T-helper 22 cell (primary cell): ENCODE data around the gene NAV2.

ENCODE experiments used
- DNase-seq: peaks from one replicate; pipeline ENCODE4 v3.0.0-alpha.2; 2020; ENCODE audit warnings: low read depth

Gene NAV2

DNA sequence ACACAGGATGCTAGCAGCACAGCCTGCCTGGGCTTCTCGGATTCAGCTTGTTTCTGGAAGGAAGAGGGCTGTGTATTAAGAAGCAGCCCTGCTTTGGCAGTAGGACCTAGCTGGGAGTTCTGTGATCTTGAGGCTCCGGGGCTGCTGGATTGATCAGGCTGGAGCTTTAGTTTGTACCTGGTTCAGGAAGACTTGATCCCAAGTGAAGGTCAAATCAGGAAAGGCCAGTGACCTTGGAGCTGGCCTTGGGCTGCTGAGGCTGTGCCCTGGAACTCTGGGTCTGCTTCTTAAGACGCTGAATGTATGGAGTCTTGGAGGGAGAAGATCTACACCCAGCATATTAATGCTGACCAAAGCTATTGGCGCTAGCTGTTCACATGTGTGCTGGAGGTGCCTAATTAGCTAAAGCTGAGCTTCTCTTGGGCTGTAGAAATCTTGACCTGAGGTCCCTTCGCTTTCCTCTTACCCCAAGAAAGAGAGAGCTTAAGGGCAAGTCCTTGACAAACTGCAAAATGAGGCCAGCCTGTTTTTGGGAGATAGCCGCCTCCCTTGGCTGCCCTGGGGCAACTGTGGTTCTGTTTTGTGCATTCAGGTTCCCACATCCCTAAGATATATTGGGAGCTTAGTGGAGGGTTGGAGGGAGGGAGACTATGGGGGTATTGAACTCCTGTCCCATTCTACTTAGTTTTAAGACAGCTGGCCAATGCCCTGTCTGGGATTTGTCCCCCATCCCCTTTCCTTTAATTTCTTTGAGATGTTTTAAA is 311.7 kb downstream of the NAV2 start:
- no peak for DNase-seq

DNA sequence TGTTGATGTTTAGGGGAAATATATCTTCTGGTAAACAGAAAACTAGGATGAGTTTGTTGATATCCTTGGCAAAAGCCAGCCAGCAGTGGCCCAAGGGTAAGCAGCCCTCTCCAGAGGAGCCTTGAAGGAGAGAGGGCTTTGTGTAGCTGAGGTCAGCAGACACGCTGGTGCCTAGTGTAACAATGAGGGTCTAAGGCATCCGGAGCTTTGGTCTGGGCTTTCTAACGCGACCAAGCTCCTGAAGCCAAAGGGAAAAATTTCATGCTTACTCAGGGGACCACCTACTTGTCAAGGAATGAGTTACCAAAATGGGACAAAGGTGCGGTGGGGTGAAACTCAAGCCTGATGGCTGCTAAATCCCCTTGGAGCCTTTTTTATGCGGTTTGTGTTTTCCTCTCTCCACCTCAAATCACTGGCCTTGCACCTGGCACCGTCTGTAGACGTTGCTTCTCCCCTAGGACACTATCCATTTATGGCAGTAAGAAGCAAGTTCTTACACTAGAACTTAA is 312.7 kb downstream of the NAV2 start:
- no peak for DNase-seq

DNA sequence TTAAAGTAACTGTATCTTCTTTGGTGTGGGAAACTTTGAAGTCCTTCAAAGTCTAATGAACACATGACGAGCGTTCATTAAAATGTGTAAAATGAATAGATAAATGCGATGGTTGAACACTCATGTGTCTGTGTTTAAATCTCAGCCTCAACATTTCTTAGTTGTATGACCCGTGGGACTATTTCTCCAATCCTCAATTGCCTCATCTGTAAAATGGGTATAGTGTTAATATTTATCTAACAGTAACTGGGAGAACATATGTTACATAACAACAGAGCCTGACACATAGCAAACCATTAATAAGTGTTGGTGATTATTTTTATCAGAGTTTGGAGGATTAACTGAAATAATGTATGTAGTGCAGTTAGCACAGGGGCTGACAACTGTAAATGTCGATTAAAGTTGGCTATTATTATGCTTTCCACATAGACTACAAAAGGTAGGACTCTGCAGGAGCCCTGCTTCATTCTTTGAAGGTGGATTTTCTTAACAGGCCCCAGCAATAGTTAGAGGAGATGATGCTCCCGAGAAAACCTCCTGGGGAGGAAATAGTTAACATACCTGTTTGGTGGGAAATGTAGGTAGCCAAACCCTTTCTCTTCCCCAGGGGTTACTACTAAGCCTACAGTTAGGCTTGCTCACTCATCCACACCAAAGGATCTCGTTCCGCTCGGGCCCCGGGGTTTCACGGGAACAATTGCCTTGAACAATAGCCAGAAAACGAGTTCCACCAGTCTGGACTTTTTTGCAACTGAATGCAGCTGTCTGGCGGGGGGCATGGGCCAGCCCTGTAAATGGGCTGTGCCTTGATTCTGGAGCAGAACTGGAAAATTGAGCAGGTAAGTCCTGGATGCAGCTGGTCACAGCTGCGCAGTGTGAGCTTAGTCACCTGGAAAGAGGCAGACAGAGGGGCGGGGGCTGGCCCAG is 314.3 kb downstream of the NAV2 start:
- no peak for DNase-seq

DNA sequence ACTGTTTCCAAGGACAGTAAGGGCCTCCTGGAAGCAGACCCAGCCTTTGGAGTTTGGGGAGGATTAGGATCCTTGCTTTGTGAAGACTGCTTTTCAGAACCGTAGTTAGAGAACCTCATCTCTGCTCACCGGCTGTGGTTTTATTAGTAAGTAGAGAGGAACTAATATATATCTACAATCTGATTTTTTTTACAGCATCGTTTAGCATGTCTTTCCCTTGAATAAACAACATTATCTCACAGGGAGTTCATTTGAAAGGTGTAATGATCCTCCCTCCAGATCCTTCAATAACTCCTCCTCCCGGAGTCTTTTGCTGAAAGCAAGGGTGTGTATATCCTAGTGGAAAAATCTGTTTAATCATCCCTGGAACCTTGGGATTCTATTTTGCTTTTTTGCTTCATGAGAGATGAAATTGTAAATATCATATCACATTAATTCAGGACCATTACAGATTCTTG is 314.9 kb downstream of the NAV2 start:
- DNase-seq, result no peak

DNA sequence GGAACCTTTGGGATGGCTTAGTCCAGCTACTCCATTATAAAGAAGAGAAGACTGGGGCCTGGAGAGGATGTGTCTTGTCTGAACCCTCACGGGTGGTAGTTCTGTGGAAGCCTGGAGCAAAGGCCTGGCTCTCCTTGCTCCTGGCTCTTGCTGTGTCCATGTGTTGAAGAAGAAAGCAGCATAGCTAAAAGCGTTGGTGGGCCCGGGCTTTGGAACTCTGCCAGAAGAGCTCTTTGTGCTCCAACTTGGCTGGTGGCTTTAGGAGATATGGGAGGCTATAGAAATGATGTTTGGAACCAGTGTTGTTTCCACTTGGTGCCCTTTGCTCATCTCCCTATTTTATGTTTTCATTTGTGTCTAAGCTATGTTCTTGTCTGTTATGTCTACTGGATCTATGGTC is 316.6 kb downstream of the NAV2 start:
- no peak for DNase-seq

DNA sequence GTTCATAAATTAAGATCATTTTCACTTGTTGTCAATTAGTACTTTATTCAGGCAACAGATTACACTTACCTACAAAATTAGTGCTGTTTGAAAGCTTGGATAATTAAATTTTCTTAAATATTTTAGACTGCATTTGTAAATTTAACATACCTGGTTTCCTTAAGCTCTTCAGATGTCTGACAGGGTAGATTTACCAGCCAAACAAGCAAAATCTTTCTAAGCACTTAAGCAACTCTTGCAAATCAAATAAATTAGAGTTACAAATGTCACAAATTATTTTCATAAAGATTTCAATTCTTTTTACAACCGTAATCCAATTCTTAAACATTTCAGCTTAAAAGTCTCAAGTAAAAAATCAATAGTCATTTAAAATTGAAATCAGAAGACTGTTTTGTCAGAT is 317.8 kb downstream of the NAV2 start:
- DNase-seq, result no peak

DNA sequence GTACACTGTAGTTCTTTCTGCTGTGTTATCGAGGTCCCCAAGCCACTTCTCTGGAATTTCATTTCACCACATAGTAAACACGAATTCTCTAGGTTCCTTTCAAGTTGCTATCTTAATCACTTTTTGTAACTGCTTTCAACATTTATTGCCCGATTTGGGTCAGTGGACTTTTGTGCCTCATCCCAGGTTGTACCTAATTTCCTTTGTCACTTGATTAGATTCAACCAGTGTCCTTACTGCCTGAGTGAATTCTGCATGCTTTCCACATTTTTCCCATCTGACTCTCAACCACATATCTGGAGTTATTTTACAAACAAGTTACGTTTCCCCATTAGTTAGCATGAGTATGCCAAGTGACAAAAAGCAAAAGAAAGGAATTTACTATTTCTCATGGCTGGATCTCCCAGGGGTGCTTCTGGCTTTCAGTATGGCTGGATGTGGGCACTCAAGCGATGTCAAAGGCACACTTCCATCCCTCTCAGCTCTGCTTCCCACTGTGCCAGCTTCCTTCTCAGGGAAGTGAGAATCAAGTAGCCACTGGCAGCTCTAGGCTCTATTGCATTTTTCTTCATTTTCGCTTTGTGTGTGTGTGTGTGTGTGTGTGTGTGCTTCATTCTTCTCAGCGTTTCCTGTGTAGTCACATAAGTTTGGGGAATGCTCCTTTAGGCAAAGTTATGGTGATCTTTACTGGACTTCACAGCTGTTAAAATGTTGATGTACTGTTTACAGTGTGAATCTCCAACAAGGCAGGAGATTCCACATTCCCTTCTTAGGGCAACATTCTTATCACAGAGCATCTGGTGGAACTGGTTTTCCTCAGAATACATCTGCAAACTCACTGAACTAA is 318.7 kb downstream of the NAV2 start:
- no peak for DNase-seq

DNA sequence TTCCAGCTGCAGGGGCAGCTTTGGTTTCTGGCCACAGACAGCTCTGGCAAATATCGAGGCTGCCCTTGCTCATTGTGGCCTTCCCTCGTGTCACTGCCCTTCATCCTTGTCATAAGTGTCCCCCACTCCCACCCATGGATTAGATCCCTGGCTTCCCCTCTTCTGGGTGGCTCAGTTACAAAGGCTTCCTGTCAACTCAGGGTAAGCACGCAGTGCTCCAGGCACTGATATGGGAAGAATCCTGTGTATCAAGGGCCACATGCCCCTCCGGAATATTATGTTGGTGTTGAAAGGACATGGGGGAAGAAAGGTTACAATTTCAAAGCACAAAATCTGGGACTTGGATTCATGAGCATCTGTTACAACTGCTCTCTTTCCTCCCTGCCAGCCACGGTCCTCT is 319.5 kb downstream of the NAV2 start:
- DNase-seq, result no peak

DNA sequence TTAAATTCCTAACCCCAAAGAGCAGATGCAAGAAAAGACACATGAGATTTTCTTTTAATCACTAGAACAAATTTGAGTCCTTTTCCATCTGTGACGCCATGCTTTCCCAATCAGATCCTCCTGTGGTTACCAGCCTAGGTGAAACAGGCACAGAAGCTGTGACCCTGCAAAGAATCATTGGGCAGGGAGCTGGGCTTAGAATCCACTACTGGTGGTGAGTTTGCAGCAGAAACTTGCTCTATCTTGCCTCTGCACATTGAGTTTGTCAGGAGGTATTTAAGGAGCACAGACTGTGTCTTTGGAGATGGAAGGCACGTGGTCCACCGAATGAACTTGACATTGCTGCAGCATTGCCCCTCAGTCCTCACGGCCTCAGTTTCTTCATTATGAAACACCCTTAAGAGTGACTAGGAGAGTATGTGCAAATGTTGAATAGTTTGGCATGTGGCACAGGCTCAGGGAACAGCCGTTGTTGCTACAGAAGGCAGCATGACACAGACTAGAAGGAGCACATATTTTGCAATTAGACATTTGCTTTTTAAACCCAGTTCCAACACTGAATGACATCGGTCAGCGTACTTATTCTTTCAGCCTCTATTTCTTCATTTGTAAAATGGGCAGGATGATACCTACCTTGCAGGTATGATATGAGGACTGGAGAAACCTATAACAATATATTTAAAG is 320.1 kb downstream of the NAV2 start:
- DNase-seq, result no peak

DNA sequence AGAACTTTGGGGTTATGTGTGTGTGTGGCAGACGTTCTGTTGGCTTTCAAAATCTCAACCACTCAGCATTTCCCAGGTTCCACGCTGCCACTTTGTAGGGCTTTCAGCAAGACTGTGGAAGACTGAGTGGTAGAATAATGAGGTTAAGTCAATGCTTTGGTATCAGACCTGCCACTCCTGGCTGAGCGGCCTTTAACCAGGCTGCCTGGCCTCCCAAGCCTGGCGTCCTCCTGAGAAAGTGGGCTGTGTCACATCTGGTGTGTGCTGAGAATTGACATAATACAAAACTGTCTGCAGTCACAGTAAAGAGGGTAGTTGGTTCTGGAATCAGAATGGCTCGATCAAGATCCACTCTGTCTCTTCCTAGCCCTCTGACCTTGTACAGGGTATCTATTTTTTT is 321.2 kb downstream of the NAV2 start:
- DNase-seq, result no peak

DNA sequence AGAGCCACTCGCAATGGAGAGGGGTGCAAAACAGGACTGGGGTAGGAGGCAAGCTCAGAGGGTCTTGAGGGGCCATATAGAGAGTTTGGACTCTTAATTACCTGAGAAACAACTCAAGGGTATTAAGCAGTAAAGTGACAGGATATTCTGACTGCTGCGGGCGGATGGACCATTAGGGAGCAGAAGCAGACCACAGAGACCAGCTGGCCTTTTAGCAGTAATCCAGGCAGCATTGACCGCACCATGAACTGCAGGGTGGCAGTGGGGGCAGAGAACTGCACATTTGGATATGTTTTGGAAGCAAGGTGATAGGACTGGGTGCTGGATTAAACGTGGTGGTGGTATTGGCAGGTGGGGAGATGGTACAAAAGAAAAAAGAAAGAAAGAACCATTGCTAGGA is 322.3 kb downstream of the NAV2 start:
- no peak for DNase-seq

DNA sequence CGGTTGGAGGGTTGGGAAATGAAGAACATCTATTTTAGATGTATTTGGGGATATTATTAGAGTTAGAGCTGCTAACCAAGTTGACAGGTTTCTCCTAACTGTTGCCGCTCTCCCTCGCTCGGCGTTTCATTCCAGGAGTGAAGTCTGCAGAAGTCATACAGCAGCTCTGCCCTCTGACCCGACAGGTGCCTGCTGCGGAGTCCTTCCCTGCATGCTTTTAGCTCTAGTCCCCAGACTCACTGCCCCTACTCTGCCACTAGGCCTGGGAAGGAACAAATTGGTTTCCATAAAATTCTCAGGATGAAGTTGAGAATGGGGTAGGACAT is 322.7 kb downstream of the NAV2 start:
- no peak for DNase-seq

DNA sequence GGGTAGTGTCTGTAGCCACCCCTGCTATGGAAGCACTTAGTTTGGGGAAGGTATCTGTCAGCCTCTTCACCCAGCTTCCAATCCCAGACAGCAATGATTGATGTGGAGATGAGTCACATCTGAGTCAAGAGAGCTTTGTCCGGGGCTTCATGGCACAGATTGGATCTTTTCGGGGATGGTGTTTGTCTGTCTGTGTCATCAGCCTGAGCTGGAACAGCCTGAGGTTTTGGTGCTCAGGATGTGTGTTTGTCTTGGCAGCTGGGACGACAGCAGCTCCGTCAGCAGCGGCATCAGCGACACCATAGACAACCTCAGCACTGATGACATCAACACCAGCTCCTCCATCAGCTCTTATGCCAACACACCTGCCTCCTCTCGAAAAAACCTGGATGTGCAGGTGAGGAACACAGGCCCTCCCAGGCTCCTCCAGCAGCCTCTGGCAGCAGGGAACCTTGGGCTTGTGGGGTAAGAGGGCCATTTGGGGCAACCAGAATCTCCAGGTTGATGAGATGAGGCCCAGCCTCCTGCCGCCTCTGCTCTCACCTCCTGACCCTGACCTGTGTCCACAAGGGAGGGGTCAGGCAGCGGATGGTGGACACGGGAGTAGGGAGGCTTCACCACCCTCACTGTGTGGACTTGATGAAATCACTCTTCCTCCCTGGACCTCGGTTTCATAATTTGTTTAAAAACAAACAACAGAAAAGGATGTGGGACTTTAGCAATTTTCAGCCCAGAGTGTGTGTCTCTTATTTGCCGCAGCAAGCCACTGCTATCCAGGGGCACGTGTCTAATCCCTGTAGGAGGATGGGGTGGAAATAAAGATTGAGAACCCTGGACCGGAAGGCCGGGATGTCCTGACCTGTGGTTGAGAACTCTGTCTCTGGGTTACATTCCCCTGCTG is 323.3 kb downstream of the NAV2 start:
- DNase-seq, result no peak

DNA sequence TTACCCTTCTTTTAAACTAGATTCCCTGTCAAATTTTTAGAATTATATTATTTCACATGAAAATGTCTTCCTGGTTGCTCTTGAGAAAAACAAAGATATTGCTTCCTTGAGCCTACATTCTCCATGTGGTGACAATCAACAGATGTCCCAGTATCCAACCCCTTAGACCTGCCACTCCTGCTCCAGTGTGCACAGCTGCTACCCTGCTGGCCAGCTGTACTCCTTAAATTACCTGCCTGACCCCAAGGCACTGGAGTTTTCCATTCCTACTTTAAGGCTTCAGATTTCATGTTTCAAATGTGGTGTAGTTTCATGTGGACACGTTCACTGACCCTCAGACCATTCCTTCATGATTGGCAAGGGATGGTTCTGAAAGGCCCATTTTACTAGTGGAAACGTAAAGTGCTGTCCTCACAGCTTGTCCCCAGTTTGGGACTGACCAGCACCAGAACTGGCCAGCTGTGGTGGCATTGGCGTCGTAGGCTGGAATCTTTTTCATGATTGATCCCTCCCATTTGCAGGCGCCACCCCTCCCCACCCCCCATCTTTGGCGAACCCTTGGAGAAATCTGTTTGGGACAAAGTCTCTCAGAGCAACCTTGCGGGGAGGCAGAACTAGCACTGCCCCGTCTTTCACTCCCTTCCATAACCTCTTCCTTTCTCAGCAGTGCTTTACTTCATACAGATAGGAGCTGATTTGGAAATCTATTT is 324.1 kb downstream of the NAV2 start:
- DNase-seq, result no peak

DNA sequence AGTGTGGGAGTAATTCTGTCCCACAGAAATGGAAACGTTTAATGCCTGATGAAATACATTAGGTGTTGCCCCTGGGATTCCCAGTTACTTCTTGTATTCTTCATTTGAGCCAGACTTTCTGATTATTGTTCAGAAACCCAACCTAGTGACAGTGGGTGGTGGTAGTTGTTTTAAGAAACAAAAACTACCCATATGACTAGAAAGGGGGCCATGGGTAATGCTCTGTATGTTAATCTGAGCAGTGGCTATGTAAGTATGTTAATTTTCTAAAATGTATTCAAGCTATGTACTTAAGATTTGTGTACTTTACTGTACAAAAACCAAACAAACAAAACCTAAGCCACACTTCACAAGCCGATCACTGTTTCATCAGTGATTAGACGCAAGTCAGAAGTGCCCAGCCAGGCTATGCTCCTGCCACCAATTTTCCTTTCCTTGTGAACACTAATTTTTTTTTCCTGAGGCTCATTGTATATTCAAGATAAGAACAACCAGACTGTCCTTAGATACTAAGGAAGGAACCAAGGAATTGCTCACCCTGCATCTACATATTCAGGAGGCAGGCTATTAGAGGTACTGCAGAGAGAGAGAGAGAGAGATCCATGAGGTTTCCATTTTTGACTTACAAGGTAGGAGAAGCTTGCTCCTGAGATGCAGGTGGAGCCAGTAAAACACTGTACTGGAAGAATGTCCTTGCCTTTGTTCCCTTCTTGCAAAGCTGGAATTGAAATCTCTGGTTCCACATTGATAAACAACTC is 324.9 kb downstream of the NAV2 start:
- no peak for DNase-seq

DNA sequence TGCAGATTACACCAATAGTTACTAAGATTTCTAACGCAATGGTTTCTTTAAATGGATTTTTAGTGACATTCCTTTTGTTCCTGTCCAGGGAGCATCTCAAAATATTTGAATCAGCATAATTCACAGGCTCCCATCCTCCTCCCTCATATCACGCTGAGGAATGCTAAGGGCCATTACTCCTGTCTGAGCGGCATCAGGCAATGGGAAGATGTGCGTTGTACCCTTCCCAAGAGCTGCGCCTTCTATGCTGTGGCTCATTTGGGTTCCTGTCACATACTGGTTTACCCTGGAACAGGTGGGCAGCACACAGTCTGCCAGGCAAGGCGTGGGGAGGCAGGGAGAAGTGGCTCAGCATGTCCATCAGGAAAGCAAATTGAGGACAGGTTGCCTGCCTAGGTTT is 325.8 kb downstream of the NAV2 start:
- no peak for DNase-seq

DNA sequence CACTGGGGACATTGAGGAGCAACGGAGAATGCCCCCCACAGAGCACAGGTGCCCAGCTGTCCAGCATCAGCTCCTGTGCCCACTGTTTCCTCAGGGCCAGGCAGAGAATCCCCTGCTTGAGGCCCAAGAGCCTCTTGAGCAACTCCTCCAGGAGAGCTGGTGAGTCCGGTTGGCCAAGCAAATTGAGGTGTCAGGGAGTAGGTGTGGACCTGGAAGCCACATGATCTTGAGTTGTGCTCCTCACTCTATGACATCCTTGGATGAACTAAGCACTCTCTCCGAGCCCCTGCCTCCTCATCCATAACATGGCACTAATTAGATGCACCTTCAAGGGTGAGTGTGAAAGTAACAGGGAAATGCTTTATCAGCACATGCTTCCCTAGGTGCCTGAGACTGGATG is 326.3 kb downstream of the NAV2 start:
- no peak for DNase-seq

DNA sequence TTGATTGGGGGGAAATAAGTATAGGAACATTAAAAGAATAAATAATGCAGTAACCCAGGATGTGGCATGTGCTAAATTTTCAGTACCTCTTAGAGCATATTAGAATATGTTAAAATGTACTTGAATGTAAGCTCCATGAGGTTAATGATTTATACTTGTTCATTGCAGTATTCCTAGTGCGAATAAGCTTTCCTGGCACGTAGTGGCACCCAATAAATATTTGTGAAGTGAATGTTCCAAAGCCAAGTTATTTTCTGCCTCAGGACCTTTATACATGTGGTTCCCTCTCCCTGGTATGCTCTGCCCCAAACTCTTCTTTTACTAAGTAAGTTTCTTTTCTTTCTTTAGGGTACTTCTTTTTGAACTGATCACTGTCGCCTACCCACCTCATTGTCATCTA is 328.9 kb downstream of the NAV2 start:
- no peak for DNase-seq

DNA sequence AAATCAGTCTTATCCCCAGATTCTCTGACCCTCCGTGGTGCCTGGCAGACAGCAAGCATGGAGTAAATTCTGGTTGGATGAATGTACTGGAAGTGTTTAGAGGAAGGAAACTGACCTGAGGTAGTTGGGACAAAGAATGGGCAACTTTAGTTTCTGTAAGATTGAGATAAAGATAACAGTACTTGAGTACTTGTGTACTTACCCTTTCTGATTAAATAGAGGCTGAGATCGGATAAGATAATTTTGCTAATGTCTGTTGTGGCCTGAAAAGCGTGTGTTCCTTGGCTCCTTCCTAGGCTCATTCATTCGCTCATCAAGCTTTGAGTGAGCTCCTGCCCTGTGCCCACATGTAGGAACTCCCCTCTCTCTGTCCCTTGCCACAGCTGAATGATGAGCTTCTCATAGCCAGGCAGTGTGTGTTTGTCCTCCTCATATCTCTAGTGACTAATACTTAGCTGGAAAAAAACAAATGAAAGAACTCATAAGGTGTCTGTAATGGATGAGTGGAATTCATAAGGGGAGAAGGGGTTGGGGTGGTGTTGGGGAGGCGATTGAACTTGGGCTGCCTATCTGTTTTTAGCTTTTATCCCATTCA is 329.5 kb downstream of the NAV2 start:
- no peak for DNase-seq
